Measurements from ENCODE around the gene TTLL12.
A peak's percentile ranks its signal among the peaks of the same experiment; 100 is the strongest.

The TTLL12 gene

DNA sequence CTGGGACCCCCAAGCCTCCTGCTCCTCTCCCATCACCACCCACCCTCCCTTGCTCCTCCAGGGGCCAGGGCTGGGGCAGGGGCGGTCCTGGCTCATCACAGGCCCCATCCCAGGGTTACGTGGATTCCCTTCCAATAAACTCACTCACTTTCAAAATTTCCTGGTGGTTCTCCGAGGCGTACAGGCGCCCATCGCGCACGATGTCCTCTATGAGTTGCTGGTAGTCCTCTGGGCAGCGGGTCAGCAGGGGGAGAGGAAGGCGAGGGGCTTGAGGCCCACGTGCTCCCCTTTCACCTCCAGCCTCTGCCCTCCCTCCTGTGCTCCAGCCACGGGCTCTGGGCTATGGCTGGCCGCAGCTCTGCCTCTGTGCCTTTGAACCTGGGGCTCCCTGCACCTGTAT lies 20.5 kb upstream of the TTLL12 start:
- no peaks in the 10 kb centered on the region for H3K36me3 Mint-ChIP-seq
- no peak overlapping the region for H3K4me3 Mint-ChIP-seq
- no peak overlapping the region for H3K27ac Mint-ChIP-seq
- peaks cover 8% of the 10 kb centered on the region for H3K4me1 Mint-ChIP-seq
- H3K9me3 Mint-ChIP-seq = no peaks in the 10 kb centered on the region
- no peaks in the 10 kb centered on the region for H3K27me3 Mint-ChIP-seq

DNA sequence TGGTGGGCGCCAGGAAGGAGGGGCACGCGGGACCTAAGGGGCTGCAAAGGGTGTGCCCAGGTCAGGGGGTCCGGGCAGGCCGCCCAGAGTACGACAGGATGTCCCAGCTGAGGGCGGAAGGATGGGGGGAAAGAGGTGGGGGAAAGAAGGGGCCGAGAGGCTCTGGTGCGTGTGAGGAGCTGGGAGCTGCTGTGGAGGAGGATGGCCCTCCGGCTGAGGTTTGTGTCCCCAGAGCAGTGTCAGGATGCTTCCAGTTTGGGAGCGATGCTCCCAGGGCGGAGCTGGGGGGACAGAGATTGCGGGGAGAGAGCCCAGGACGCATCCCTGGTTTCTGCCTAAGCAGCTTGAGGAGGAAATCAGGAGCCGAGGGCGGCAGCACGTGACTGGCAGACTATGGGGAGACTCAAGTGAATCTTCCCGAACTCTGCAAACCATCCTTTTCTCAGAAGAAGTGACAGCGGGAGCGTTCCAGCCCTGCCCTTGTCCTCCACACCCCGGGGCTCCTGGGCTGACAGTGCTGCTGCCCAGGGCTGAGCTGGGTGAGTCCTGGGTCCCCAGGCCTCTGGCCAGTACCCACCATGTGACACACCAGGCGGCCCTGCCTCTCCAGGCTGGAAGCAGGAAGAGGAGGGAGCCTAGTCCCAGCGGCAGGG lies 19.7 kb upstream of the TTLL12 start:
- Mint-ChIP-seq H3K36me3 (no peaks in the 10 kb centered on the region), H3K4me3 (no peak overlapping the region), H3K27me3 (no peaks in the 10 kb centered on the region), H3K9me3 (no peaks in the 10 kb centered on the region), H3K27ac (no peak overlapping the region), H3K4me1 (peaks cover 8% of the 10 kb centered on the region)

GRCh38 chr22:43205748-43206508 lies 19.0 kb upstream of the TTLL12 start:
- Mint-ChIP-seq H3K4me3 (no peak overlapping the region), H3K27me3 (no peaks in the 10 kb centered on the region), H3K9me3 (no peaks in the 10 kb centered on the region), H3K27ac (no peak overlapping the region), H3K4me1 (peaks cover 8% of the 10 kb centered on the region), H3K36me3 (no peaks in the 10 kb centered on the region)

DNA sequence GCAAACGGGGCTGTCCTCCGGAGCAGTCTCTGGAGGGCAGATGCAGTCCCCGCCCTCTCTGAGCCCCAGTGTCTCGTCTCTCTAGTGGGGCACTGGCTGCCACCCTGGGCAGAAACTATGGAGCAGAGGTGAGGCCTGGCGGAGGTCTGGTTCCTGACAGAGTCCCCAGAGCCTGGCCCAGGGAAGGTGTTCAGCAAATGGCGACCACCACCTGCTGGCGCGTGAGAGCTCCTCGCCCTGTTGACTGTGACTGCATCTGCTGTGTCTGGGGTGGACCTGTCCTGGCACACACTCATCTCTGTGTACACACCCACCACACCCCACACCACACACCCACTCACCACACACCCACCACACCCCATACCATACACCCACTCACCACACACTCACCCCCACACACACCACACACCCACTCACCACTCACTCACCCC lies 18.3 kb upstream of the TTLL12 start:
- Mint-ChIP-seq H3K4me3 (no peak overlapping the region), H3K4me1 (peaks cover 8% of the 10 kb centered on the region), H3K27ac (no peak overlapping the region), H3K9me3 (no peaks in the 10 kb centered on the region), H3K27me3 (no peaks in the 10 kb centered on the region), H3K36me3 (no peaks in the 10 kb centered on the region)

- H3K4me1 Mint-ChIP-seq = peaks cover 8% of the 10 kb centered on the region
- H3K4me3 Mint-ChIP-seq = no peak overlapping the region
- no peaks in the 10 kb centered on the region for H3K9me3 Mint-ChIP-seq
- no peaks in the 10 kb centered on the region for H3K27me3 Mint-ChIP-seq
- no peaks in the 10 kb centered on the region for H3K36me3 Mint-ChIP-seq
- no peak overlapping the region for H3K27ac Mint-ChIP-seq
These were observed 16.6 kb upstream of the TTLL12 start for GRCh38 chr22:43203471-43203981.

DNA sequence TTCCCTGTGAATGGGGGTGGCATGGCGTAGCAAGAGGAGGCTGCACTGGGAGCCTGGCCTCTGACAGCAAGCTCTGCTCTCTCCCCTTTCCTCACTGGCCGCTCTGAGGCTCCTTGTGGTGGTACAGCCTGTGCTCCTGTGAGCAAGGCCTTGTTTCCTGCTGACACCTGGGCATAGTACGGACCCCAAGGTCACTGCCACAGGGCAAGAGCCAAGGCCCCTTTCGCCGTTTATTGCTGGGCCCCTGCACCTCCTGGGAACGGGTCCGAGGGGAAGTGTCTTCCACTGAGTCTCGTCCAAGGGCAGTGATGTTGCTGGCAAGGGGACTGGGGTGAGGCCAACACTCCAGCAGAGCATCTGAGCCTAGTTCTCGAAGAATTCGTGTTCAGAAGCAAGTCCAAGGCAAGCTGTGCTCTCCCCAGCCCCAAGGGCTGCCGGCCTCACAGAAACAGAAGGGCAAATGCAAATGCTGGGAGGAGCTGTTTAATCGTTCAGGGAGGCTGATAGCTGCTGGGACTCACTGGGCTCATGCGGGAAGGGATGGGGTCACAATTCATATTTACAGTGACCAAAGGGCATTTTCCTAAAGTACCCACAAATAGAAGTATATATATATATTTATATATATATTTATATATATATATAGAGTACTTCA lies 15.9 kb upstream of the TTLL12 start:
- H3K9me3 Mint-ChIP-seq = no peaks in the 10 kb centered on the region
- H3K27ac Mint-ChIP-seq = peak overlapping the region; percentile 2
- no peak overlapping the region for H3K4me3 Mint-ChIP-seq
- H3K27me3 Mint-ChIP-seq = no peaks in the 10 kb centered on the region
- H3K4me1 Mint-ChIP-seq = peaks cover 8% of the 10 kb centered on the region
- no peaks in the 10 kb centered on the region for H3K36me3 Mint-ChIP-seq

- Mint-ChIP-seq H3K9me3 (no peaks in the 10 kb centered on the region), H3K4me1 (peaks cover 8% of the 10 kb centered on the region), H3K27me3 (no peaks in the 10 kb centered on the region), H3K36me3 (no peaks in the 10 kb centered on the region), H3K27ac (no peak overlapping the region), H3K4me3 (no peak overlapping the region)
These were observed 15.4 kb upstream of the TTLL12 start for GRCh38 chr22:43202326-43202725.

- no peak overlapping the region for H3K4me3 Mint-ChIP-seq
- no peaks in the 10 kb centered on the region for H3K36me3 Mint-ChIP-seq
- no peaks in the 10 kb centered on the region for H3K9me3 Mint-ChIP-seq
- peaks cover 7% of the 10 kb centered on the region for H3K4me1 Mint-ChIP-seq
- no peak overlapping the region for H3K27ac Mint-ChIP-seq
- H3K27me3 Mint-ChIP-seq = no peaks in the 10 kb centered on the region
These were observed 14.7 kb upstream of the TTLL12 start for GRCh38 chr22:43201486-43202219.

DNA sequence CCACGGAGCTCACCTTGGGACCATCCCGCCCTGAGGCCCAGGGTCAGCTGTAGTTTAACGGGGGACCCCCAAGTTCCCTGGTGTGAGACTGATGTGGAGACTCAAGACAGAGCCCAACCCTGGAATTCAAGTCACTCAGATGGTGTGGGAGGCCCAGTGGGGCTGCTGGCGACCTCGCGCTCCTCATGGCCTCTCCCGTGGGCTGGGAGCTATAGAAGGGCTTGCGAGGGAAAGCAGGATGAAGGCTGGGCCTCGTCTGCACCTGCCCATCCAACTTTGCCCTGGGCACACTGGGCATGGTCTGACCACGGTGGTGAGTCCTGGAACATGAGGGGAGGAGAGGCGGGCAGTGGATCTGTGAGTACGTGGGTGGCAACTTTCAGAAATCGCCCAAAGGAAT lies 13.6 kb upstream of the TTLL12 start:
- no peaks in the 10 kb centered on the region for H3K27me3 Mint-ChIP-seq
- H3K4me3 Mint-ChIP-seq = no peak overlapping the region
- H3K9me3 Mint-ChIP-seq = no peaks in the 10 kb centered on the region
- H3K27ac Mint-ChIP-seq = no peak overlapping the region
- no peaks in the 10 kb centered on the region for H3K4me1 Mint-ChIP-seq
- no peaks in the 10 kb centered on the region for H3K36me3 Mint-ChIP-seq

GRCh38 chr22:43200031-43200430 lies 13.1 kb upstream of the TTLL12 start:
- Mint-ChIP-seq H3K27me3 (no peaks in the 10 kb centered on the region), H3K4me1 (no peaks in the 10 kb centered on the region), H3K27ac (no peak overlapping the region), H3K36me3 (no peaks in the 10 kb centered on the region), H3K9me3 (no peaks in the 10 kb centered on the region), H3K4me3 (no peak overlapping the region)

DNA sequence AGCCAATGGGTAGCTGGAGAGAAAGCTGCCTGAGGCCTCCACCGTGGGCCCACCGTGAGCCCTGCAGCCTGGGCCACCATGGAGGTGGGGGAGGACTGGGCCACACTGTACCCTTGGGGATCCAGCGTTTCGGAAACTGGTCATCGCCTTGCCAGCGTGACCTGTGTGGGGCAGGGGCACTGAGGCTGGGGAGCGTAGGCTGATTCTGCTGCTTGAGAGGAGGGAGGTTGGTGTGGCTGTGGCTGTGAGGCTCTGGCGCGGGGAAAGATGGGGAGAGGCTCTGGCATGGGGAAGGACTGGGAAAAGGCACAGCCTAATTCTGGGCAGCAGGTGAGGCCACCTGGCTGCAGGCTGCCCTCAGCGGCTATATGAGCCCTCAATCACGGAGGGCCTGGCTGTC lies 12.6 kb upstream of the TTLL12 start:
- Mint-ChIP-seq H3K36me3 (no peaks in the 10 kb centered on the region), H3K27ac (no peak overlapping the region), H3K9me3 (no peaks in the 10 kb centered on the region), H3K27me3 (no peaks in the 10 kb centered on the region), H3K4me3 (no peak overlapping the region), H3K4me1 (no peaks in the 10 kb centered on the region)

GRCh38 chr22:43198936-43199335 lies 12.0 kb upstream of the TTLL12 start:
- H3K27ac Mint-ChIP-seq = no peak overlapping the region
- no peaks in the 10 kb centered on the region for H3K27me3 Mint-ChIP-seq
- no peaks in the 10 kb centered on the region for H3K4me1 Mint-ChIP-seq
- H3K36me3 Mint-ChIP-seq = no peaks in the 10 kb centered on the region
- no peak overlapping the region for H3K4me3 Mint-ChIP-seq
- no peaks in the 10 kb centered on the region for H3K9me3 Mint-ChIP-seq

- no peaks in the 10 kb centered on the region for H3K4me1 Mint-ChIP-seq
- H3K9me3 Mint-ChIP-seq = no peaks in the 10 kb centered on the region
These were observed 11.2 kb upstream of the TTLL12 start for GRCh38 chr22:43198126-43198525.

DNA sequence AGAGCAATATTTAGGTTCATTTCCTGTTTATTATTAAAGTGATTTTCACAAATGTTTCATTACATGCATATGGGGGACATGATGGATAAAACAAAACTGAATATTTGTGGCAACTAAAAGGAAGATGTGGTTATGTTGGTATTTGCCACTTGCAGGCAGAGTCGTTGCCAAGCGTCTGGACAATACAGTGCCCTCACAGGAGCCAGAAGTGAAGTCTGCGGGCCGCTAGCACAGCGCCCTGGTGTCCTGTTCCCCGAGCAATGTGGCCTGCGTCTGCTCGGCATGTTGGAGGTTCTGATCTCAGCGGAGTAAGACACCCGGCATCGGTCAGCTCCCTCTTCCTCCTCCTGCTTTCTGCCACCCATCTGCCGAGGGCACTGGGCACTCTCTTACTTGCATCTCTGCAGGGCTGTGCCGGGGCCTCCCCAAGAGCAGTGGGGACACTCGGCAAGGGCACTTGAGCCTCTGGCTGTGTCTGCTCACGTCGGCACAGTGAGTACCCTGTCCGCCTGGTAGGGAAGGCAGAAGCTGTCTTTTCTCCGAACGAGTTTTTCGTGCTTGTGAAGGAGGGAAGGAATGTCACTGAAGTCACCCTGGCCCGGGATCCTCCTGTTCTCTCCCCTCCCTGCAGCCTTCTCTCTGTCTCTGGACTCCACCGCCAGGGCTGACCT lies 10.5 kb upstream of the TTLL12 start:
- no peaks in the 10 kb centered on the region for H3K9me3 Mint-ChIP-seq
- no peak overlapping the region for H3K4me3 Mint-ChIP-seq
- H3K4me1 Mint-ChIP-seq = no peaks in the 10 kb centered on the region
- H3K27me3 Mint-ChIP-seq = no peaks in the 10 kb centered on the region
- no peak overlapping the region for H3K27ac Mint-ChIP-seq
- H3K36me3 Mint-ChIP-seq = no peaks in the 10 kb centered on the region

More at GRCh38 chr22:43198126-43198525, 11.2 kb upstream of the TTLL12 start:
- H3K27ac Mint-ChIP-seq = no peak overlapping the region
- no peak overlapping the region for H3K4me3 Mint-ChIP-seq
- H3K27me3 Mint-ChIP-seq = no peaks in the 10 kb centered on the region
- no peaks in the 10 kb centered on the region for H3K36me3 Mint-ChIP-seq

- Mint-ChIP-seq H3K36me3 (peaks cover 3% of the 10 kb centered on the region), H3K4me3 (no peak overlapping the region), H3K9me3 (no peaks in the 10 kb centered on the region), H3K27ac (no peak overlapping the region), H3K4me1 (peaks cover 3% of the 10 kb centered on the region), H3K27me3 (no peaks in the 10 kb centered on the region)
These were observed 4.9 kb upstream of the TTLL12 start for GRCh38 chr22:43191831-43192230.
